HepG2 (cell line): ENCODE results near the gene ZNF19. TPM values are rescaled to one million over a fixed set of nuclear protein-coding genes. Genes with fewer than 3 reads are reported as not detected.

ENCODE experiments used
- ATAC-seq: fragments of 200-7000 bp; cut with Tn5 transposase; 3 replicates; pipeline ENCODE4 v1.9.1; 2020; ENCODE audit warnings: mild to moderate bottlenecking, moderate library complexity
- BruUV-seq: library from RNA; stranded (reverse); fragments of 400-500 nt; replicated peaks from 2 replicates; lab custom pipeline; 2021; lab: Mats Ljungman, UMichigan
- CTCF ChIA-PET: fragments of 300-600 bp; formaldehyde crosslinking; extraction: SDS; loops from one replicate; lab custom pipeline; 2021; ENCODE audit warnings: low total read pairs, inconsistent platforms, low intra/inter-chr PET ratio; lab: Yijun Ruan, JAX
- POLR2A ChIA-PET: fragments of 350-600 bp; sonication (Branson Sonifier 250); formaldehyde crosslinking; loops from one replicate; lab custom pipeline; 2020; ENCODE audit warnings: antibody characterized with exemption, inconsistent platforms; lab: Yijun Ruan, JAX
- DNase-seq: peaks from one replicate; pipeline ENCODE4 v3.0.0-alpha.2; 2015; ENCODE audit warnings: low spot score
- FAIRE-seq: peaks from 3 replicates; lab custom pipeline; 2011; peaks lifted over from hg19 to GRCh38; lab: Jason Lieb, UNC
- H2AFZ ChIP-seq: one replicate; pipeline ENCODE4 v1.6.1; 2011; ENCODE audit warnings: low read length, inconsistent platforms
- H3K27ac ChIP-seq: fragments of 300-600 bp; 3 replicates; pipeline ENCODE4 v1.8.0; 2011; ENCODE audit warnings: mixed run types, mild to moderate bottlenecking, mixed read lengths, low read length, inconsistent platforms; ENCODE audit not compliant: insufficient read depth; ENCODE audit errors: extremely low read length
- H3K27me3 ChIP-seq, 2 experiments: fragments of 200-600 bp in 1 of 2; 2 replicates in 1 of 2; 3 replicates in 1 of 2; pipeline versions ENCODE4 v1.6.0 to v1.8.0; 2011; ENCODE audit warnings: low read length in 2 of 2, mild to moderate bottlenecking in 2 of 2, moderate library complexity in 2 of 2, inconsistent platforms in 1 of 2; ENCODE audit not compliant: insufficient read depth in 2 of 2, control insufficient read depth in 1 of 2
- H3K36me3 ChIP-seq, 2 experiments: fragments of 200-600 bp in 1 of 2; replicated peaks in 1 of 2; 2 replicates in 1 of 2; 3 replicates in 1 of 2; pipeline versions ENCODE4 v1.5.1 to v1.8.0; 2011; ENCODE audit warnings: low read length in 2 of 2, inconsistent platforms in 1 of 2; ENCODE audit not compliant: insufficient read depth in 2 of 2, control insufficient read depth in 1 of 2
- H3K4me1 ChIP-seq: 2 replicates; pipeline ENCODE4 v1.5.1; 2012; ENCODE audit warnings: low read length, inconsistent platforms; ENCODE audit not compliant: insufficient read depth
- H3K4me2 ChIP-seq: 2 replicates; pipeline ENCODE4 v1.6.0; 2011; ENCODE audit warnings: low read depth, low read length, inconsistent platforms
- H3K4me3 ChIP-seq, 3 experiments: fragments of 200-600 bp in 1 of 3; sonication (generic), shearing (Covaris generic) in 1 of 3; replicated peaks in 1 of 3; 2 replicates each; pipeline ENCODE4 v1.5.1; 2011 to 2016; ENCODE audit warnings: low read length in 3 of 3, inconsistent platforms in 2 of 3, low read depth in 2 of 3, mild to moderate bottlenecking in 2 of 3, control low read depth in 1 of 3, mixed read lengths in 1 of 3; ENCODE audit not compliant: insufficient read depth in 1 of 3
- H3K79me2 ChIP-seq: one replicate; pipeline ENCODE4 v1.6.1; 2011; ENCODE audit warnings: low read length, inconsistent platforms; ENCODE audit not compliant: insufficient read depth
- H3K9ac ChIP-seq: 2 replicates; pipeline ENCODE4 v1.6.0; 2011; ENCODE audit warnings: mild to moderate bottlenecking, low read depth, low read length, inconsistent platforms; ENCODE audit not compliant: insufficient read depth
- H3K9me3 ChIP-seq: 2 replicates; pipeline ENCODE4 v1.5.1; 2012; ENCODE audit warnings: mild to moderate bottlenecking, low read length
- H4K20me1 ChIP-seq: 2 replicates; pipeline ENCODE4 v1.6.0; 2011; ENCODE audit warnings: inconsistent platforms, mild to moderate bottlenecking, low read length, moderate library complexity; ENCODE audit not compliant: insufficient read depth
- ATF7-NPFF ChIP-seq: sonication (generic); formaldehyde crosslinking; IDR thresholded peaks from 2 replicates; pipeline ENCODE4 v1.8.1; 2023; ENCODE audit warnings: mild to moderate bottlenecking, low read depth, missing genetic modification reagents, moderate library complexity
- ETV6 ChIP-seq: sonication (generic); formaldehyde crosslinking; conservative IDR thresholded peaks from 2 replicates; pipeline ENCODE4 v1.4.0; 2020; ENCODE audit warnings: missing genetic modification reagents
- GATAD2A ChIP-seq: IDR thresholded peaks from 2 replicates; pipeline ENCODE4 v1.6.1; 2016
- GTF2F1 ChIP-seq: fragments of 150-350 bp; IDR thresholded peaks from 2 replicates; pipeline ENCODE4 v1.6.1; 2014; ENCODE audit warnings: low read length
- HNRNPH1 ChIP-seq: fragments of 200-400 bp; formaldehyde crosslinking; optimal IDR thresholded peaks from 2 replicates; pipeline ENCODE3; 2017; ENCODE audit warnings: mild to moderate bottlenecking, low read depth, low read length
- IKZF4 ChIP-seq: sonication (generic); formaldehyde crosslinking; IDR thresholded peaks from 2 replicates; pipeline ENCODE4 v1.5.1; 2020; ENCODE audit warnings: borderline replicate concordance, mild to moderate bottlenecking, low read depth, missing genetic modification reagents; ENCODE audit errors: not compliant biosample characterization
- MAF1 ChIP-seq: sonication (generic); formaldehyde crosslinking; IDR thresholded peaks from 2 replicates; pipeline ENCODE4 v1.5.0; 2020; ENCODE audit warnings: missing genetic modification reagents, borderline replicate concordance
- NPAS2 ChIP-seq: sonication (generic); formaldehyde crosslinking; IDR thresholded peaks from 2 replicates; pipeline ENCODE4 v1.8.0; 2022; ENCODE audit warnings: mild to moderate bottlenecking, missing genetic modification reagents, borderline replicate concordance
- NR2F6 ChIP-seq, 2 experiments: IDR thresholded peaks; 2 replicates each; pipeline ENCODE4 v1.6.1; 2016; ENCODE audit warnings: antibody characterized with exemption in 1 of 2, mild to moderate bottlenecking in 1 of 2
- PHF20 ChIP-seq: sonication (generic); formaldehyde crosslinking; IDR thresholded peaks from 2 replicates; pipeline ENCODE4 v1.5.0; 2020; ENCODE audit warnings: mild to moderate bottlenecking, missing genetic modification reagents
- PHF5A ChIP-seq: IDR thresholded peaks from one replicate; pipeline ENCODE4 v1.6.1; 2018; ENCODE audit warnings: low read depth, missing genetic modification reagents; ENCODE audit not compliant: unreplicated experiment
- RFX3 ChIP-seq: IDR thresholded peaks from 2 replicates; pipeline ENCODE4 v1.6.1; 2016; ENCODE audit warnings: missing biosample characterization, missing genetic modification reagents
- ZC3H4 ChIP-seq: sonication (generic); formaldehyde crosslinking; IDR thresholded peaks from 2 replicates; pipeline ENCODE4 v1.4.0; 2020; ENCODE audit warnings: missing genetic modification reagents, borderline replicate concordance
- ZNF234 ChIP-seq: sonication (generic); formaldehyde crosslinking; conservative IDR thresholded peaks from 2 replicates; pipeline ENCODE4 v1.5.1; 2020; ENCODE audit warnings: mild to moderate bottlenecking, missing genetic modification reagents
- ZNF749 ChIP-seq: sonication (generic); formaldehyde crosslinking; IDR thresholded peaks from 2 replicates; pipeline ENCODE4 v1.8.0; 2022; ENCODE audit warnings: mild to moderate bottlenecking, missing genetic modification reagents, moderate library complexity, borderline replicate concordance
- WGBS: methylation state at CpG from one replicate; pipeline ENCODE4 v1.1.6; 2017; ENCODE audit warnings: low lambda C conversion rate; 5-methylcytosine and 5-hydroxymethylcytosine counted together
- in situ Hi-C: cut with HindIII; loops from 2 replicates; pipeline ENCODE4 v1.10.0; 2017; ENCODE audit warnings: low pct_unique_long_range_greater_than_20kb; ENCODE audit not compliant: extremely low pct_ligation_motif_present
- intact Hi-C: fragments of 100-400 bp; cut with micrococcal nuclease; formaldehyde crosslinking; loops from one replicate; pipeline ENCODE4 v1.10.0; 2022; ENCODE audit not compliant: unreplicated experiment
- polyA plus RNA-seq, 8 experiments: library from polyadenylated mRNA; depleted of rRNA in 3 of 8; stranded (reverse) in 7 of 8; unstranded in 1 of 8; fragments of >200 nt; fragmentation: Illumina TruSeq in 4 of 8; extraction: Trizol in 4 of 8; gene quantifications; 2 replicates each; pipeline versions ENCODE4 v1.2.1 to v1.2.3, GENCODE V29; 2011 to 2016; ENCODE audit warnings: low read depth in 4 of 8, missing spikeins in 1 of 8, mixed read lengths in 1 of 8; ENCODE audit not compliant: insufficient read depth in 1 of 8
- total RNA-seq, 5 experiments: library from RNA; depleted of rRNA; stranded (reverse); fragments of >200 nt; fragmentation: Illumina TruSeq; extraction: Trizol; gene quantifications; 2 replicates each; pipeline ENCODE4 v1.2.3, GENCODE V29; 2016; ENCODE audit warnings: low read depth in 1 of 5
- TF ChIP-seq, protein P1 (sequence below): sonication (generic); formaldehyde crosslinking; IDR thresholded peaks from 2 replicates; pipeline ENCODE4 v1.8.0; 2022; ENCODE audit warnings: missing genetic modification reagents, mild to moderate bottlenecking, moderate library complexity, borderline replicate concordance
- TF ChIP-seq, protein P2 (sequence below): sonication (generic); formaldehyde crosslinking; IDR thresholded peaks from 2 replicates; pipeline ENCODE4 v1.8.0; 2022; ENCODE audit warnings: low read depth, missing genetic modification reagents

The ZNF19 gene
- total and polyA plus RNA-seq, 2 of the 13 experiments (the other 11 are each of a cell fraction or from before 2014, with no cell fraction given) = 3.2 to 5.8 TPM

DNA sequence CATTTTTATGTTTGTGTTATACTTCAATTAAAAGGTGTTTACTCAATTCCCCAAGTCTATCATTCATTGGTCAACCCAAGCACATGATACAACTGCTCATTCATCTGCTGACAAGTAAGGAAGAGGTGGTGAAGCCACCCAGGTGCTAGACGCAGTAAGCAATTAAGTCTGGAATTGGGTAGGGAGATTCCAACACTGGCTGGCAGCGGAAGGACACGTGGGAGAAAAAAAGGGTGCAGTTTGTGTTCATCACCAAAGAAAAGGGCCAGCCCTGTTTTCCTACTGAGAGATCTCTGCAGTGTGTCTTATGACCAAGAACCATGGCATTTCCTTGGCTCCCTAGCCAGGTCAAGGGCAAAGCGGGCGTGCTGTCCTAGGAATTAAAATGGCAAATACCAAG, 15.2 kb downstream of the ZNF19 start:
- no peak for TF ChIP-seq GTF2F1
- no peak for TF ChIP-seq ZC3H4 (CRISPR knock-in tag)
- TF ChIP-seq HNRNPH1 = no peak
- no peak for TF ChIP-seq PHF20 (CRISPR knock-in tag)
- TF ChIP-seq, protein P1, sequence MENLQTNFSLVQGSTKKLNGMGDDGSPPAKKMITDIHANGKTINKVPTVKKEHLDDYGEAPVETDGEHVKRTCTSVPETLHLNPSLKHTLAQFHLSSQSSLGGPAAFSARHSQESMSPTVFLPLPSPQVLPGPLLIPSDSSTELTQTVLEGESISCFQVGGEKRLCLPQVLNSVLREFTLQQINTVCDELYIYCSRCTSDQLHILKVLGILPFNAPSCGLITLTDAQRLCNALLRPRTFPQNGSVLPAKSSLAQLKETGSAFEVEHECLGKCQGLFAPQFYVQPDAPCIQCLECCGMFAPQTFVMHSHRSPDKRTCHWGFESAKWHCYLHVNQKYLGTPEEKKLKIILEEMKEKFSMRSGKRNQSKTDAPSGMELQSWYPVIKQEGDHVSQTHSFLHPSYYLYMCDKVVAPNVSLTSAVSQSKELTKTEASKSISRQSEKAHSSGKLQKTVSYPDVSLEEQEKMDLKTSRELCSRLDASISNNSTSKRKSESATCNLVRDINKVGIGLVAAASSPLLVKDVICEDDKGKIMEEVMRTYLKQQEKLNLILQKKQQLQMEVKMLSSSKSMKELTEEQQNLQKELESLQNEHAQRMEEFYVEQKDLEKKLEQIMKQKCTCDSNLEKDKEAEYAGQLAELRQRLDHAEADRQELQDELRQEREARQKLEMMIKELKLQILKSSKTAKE (CRISPR knock-in tag) = no peak
- no peak for TF ChIP-seq ZNF749 (CRISPR knock-in tag)
- TF ChIP-seq NR2F6 (IDR thresholded peaks at IDR 0.05) = no peak
- no peak for TF ChIP-seq NR2F6 (CRISPR knock-in tag; IDR thresholded peaks at IDR 0.05)
- intact Hi-C loops = no loop called here
- H4K20me1 ChIP-seq = no peaks in the 10 kb centered on the region
- H3K36me3 ChIP-seq = peaks cover 9 to 30% of the 10 kb centered on the region in 2 experiments
- H3K27ac ChIP-seq = no peak overlapping the region
- ChIA-PET POLR2A (no interaction called here), CTCF (no interaction called here)
- in situ Hi-C loops = no loop called here
- H3K27me3 ChIP-seq = no peaks in the 10 kb centered on the region
- no TSS peak for BruUV-seq
- no peak for DNase-seq
- no peak for FAIRE-seq
- WGBS = 92% methylated on average over 5 of the region's 5 CpGs
- ATAC-seq = no peak
- H3K9me3 ChIP-seq = no peaks in the 10 kb centered on the region
- no peak overlapping the region for H3K9ac ChIP-seq
- H3K4me1 ChIP-seq = no peaks in the 10 kb centered on the region
- H3K4me3 ChIP-seq = no peak overlapping the region
- no peak overlapping the region for H2AFZ ChIP-seq
- H3K4me2 ChIP-seq = no peak overlapping the region
- no peaks in the 10 kb centered on the region for H3K79me2 ChIP-seq

DNA sequence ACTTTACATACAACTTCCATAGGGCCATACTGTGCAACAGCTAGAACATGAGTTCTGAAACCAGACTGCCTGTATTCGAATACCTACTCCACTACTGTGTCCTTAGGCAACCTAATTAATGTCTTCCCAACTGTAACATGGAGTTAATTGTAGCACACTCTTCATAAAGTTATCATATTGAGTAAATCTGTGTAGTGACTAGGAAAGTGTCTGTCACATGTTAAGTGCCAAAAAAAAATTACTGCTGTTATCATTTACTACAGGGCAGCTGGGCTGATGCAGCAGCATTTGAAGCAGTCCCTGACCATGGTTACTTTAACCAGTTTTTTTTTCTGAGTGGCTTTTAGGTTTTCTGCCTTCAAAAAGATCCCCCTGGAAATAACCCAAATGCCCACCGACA, 16.2 kb downstream of the ZNF19 start:
- 69% methylated on average over 2 of the region's 2 CpGs for WGBS
- H3K9ac ChIP-seq = no peak overlapping the region
- no peaks in the 10 kb centered on the region for H3K9me3 ChIP-seq
- intact Hi-C loops = no loop called here
- H2AFZ ChIP-seq = no peak overlapping the region
- no peak overlapping the region for H3K4me3 ChIP-seq
- no peaks in the 10 kb centered on the region for H3K79me2 ChIP-seq
- no peak overlapping the region for H3K4me2 ChIP-seq
- no TSS peak for BruUV-seq
- in situ Hi-C loops = no loop called here
- ChIA-PET CTCF (no interaction called here), POLR2A (no interaction called here)
- FAIRE-seq (no peak), ATAC-seq (no peak), DNase-seq (no peak)
- no peaks in the 10 kb centered on the region for H4K20me1 ChIP-seq
- peaks cover 3 to 20% of the 10 kb centered on the region in 2 experiments; a peak in 3 of 5 replicates for H3K36me3 ChIP-seq
- H3K27ac ChIP-seq = no peak overlapping the region
- no peaks in the 10 kb centered on the region for H3K27me3 ChIP-seq
- no peaks in the 10 kb centered on the region for H3K4me1 ChIP-seq
- no peak for TF ChIP-seq IKZF4 (CRISPR knock-in tag)
- no peak for TF ChIP-seq GATAD2A (CRISPR knock-in tag)
- TF ChIP-seq MAF1 = no peak
- TF ChIP-seq NPAS2 (CRISPR knock-in tag) = no peak
- no peak for TF ChIP-seq PHF20 (CRISPR knock-in tag)
- no peak for TF ChIP-seq ETV6 (CRISPR knock-in tag)
- TF ChIP-seq PHF5A (CRISPR knock-in tag) = no peak
- TF ChIP-seq, protein P2, sequence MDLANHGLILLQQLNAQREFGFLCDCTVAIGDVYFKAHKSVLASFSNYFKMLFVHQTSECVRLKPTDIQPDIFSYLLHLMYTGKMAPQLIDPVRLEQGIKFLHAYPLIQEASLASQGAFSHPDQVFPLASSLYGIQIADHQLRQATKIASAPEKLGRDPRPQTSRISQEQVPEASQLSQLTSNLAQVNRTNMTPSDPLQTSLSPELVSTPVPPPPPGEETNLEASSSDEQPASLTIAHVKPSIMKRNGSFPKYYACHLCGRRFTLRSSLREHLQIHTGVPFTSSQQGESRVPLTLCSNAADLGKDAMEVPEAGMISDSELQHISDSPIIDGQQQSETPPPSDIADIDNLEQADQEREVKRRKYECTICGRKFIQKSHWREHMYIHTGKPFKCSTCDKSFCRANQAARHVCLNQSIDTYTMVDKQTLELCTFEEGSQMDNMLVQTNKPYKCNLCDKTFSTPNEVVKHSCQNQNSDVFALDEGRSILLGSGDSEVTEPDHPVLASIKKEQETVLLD = no peak
- TF ChIP-seq ZNF234 = no peak
- TF ChIP-seq ATF7-NPFF (CRISPR knock-in tag) = no peak
- TF ChIP-seq RFX3 (CRISPR knock-in tag) = no peak
